Epithelial cell of proximal tubule (primary cell): ENCODE results near the gene ADIPOR2. TPM values are rescaled to one million over a fixed set of nuclear protein-coding genes. Genes with fewer than 3 reads are reported as not detected.
"Not testable (repeated sequence)": the region's sequence is repeated elsewhere in the genome, so short reads cannot be mapped to it uniquely, and the experiment has no call there.

ENCODE experiments used
- DNase-seq: peaks from one replicate; pipeline ENCODE4 v3.0.0-alpha.2; 2011; ENCODE audit warnings: low read depth
- H3K4me3 ChIP-seq: 2 replicates; pipeline ENCODE4 v1.5.1; 2011; ENCODE audit warnings: low read depth, mild to moderate bottlenecking, low read length
- total RNA-seq: library from RNA; depleted of rRNA; stranded (reverse); fragments of >200 nt; gene quantifications from 2 replicates; pipeline ENCODE4 v1.2.3, GENCODE V29; 2015
- TF ChIP-seq, protein P1 (sequence below): conservative IDR thresholded peaks from 2 replicates; pipeline ENCODE4 v1.5.1; 2012; ENCODE audit warnings: low read depth, mild to moderate bottlenecking, low read length

The ADIPOR2 gene
- total RNA-seq, 1 donor from 2014 or later = 22.8 TPM

DNA sequence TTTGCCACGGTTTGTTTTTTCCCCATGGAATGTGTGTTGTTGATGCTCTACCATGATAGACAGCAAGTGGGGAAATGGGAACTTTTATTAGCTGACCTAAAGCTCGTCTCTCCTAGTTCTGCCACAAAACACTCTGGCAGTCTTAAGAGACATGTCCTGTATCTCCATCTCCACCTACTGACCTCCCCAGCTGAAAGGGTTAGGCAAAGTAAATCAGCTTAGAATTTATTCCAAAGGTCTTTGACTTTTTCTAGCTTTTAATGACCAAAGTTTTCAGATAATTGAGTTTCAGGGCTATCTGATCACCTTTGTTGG lies 9.4 kb upstream of the ADIPOR2 start:
- TF ChIP-seq, protein P1, sequence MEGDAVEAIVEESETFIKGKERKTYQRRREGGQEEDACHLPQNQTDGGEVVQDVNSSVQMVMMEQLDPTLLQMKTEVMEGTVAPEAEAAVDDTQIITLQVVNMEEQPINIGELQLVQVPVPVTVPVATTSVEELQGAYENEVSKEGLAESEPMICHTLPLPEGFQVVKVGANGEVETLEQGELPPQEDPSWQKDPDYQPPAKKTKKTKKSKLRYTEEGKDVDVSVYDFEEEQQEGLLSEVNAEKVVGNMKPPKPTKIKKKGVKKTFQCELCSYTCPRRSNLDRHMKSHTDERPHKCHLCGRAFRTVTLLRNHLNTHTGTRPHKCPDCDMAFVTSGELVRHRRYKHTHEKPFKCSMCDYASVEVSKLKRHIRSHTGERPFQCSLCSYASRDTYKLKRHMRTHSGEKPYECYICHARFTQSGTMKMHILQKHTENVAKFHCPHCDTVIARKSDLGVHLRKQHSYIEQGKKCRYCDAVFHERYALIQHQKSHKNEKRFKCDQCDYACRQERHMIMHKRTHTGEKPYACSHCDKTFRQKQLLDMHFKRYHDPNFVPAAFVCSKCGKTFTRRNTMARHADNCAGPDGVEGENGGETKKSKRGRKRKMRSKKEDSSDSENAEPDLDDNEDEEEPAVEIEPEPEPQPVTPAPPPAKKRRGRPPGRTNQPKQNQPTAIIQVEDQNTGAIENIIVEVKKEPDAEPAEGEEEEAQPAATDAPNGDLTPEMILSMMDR = no peak
- DNase-seq = no peak
- H3K4me3 ChIP-seq = no peak overlapping the region

DNA sequence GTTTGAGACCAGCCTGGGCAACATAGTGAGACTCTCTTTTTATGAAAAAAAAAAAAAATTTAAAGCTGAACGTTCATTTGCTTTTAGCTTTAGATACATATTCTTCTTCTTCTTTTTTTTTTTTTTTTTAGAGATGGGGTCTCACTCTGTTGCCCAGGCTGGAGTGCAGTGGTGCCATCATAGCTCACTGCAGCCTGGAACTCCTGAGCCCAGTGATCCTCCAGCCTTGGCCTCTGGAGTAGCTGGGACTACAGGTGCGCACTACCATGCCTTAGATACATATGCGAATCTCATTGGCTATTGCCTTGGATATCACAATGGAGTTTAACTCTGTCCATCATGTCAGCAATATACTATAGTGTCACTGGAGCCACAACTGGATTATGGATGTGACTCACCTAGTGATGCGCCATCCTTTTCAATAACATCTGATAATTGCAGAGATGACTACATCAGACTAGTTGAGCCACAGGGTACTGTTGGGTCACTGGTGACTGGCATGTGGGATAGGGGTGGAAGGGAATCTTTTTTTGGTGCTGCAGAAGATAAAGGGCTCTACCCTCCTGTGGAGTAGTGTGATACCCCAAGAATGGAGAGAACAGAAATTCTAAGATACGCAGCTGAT lies 2.7 kb upstream of the ADIPOR2 start:
- no peak overlapping the region for H3K4me3 ChIP-seq
- no peak for DNase-seq
- TF ChIP-seq, protein P1 = no peak

DNA sequence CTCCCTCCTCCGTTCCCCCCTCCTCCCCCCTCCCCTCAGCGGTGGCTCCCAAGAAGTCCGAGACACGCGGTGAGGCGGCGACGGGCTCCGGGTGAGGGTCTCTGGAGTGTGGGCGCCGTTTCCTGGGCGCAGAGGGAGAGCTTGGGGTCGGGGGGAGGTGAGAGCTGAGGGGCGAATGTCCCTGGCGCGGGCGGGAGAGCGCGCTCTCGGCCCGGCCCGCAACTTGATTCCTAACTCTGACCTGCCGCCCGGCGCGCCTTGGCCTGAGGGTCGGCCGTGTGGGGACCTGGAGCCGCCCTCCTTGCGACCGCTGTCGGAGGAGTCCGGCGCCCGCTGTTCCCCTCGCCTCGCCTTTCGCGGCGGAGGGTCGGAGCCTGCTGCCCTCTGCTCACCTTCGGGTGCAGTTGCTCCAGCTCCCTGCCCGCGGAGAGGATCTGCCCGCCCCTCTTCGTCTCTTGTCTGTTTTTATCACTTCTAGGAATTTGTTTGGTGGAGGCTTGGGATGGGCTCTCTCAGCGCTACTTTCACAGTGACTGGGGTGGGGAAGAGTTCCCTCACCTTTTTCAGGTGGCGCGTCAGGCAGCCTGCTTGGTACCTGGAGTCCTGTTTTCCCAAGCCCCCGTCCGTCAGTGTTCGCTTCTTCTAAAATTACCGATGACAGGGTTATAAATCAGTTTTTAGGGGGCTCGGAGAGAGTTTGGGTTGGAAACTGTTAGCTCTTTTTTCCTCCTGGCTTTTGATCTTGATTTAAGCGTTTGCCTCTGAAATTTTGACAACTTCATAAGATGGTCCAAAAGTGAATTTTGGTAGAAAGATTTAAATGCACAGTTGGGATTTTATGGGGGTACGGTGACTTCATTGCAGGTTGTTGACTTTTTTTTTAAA lies 495 bp downstream of the ADIPOR2 start:
- no peak for DNase-seq
- peak overlapping the region; percentile 84 for H3K4me3 ChIP-seq
- TF ChIP-seq, protein P1 = no peak

DNA sequence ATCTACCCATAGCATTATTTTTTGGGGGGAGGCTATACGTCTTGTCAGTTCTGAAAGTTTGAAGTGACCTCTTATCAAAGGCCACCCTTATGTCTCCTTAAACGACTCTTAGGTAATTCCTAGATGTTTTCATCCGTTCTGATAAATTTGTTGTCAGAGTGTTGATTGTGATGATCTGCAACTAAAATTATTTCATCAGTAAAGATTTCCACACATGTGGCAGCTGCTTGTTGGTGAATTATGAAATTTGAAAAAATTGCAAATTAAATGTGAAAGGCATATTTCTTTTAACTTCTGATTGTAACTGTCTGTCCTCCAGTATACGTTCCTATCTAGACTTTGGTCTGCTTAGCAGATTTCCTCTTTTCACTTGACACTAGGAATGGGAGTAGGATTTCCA lies 1.4 kb downstream of the ADIPOR2 start:
- H3K4me3 ChIP-seq = peak overlapping the region; percentile 84

DNA sequence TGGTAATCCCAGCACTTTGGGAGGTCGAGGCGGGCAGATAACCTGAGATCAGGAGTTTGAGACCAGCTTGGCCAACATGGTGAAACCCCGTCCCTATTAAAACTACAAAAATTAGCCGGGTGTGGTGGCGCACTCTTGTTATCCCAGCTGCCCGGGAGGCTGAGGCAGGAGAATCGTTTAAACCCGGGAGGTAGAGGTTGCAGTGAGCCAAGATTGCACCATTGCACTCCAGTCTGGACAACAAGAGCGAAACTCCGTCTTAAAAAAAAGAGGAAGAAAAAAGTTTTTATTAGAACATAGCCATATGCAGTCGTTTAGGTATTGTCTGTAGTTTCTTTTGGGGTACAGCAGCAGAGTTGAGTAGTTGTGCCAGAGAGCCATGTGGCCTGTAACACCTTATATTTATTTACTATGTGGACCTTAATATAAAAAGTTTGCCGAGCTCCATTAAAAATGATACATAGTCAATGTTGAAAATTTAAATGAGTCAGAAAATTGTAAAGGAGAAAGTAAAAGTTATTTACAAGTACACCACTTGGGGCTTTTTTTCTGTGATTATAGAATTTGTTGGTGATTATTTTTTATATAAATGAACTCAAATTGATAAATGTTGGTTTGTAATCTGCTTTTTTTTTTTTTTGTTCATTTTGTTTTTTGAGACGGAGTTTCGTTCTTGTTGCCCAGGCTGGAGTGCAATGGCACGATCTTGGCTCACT lies 2.2 kb downstream of the ADIPOR2 start:
- H3K4me3 ChIP-seq = no peak overlapping the region
- TF ChIP-seq, protein P1 = no peak
- DNase-seq = no peak

More for the DNA sequence above, 1.4 kb downstream of the ADIPOR2 start:
- TF ChIP-seq, protein P1 = no peak
- DNase-seq = no peak

DNA sequence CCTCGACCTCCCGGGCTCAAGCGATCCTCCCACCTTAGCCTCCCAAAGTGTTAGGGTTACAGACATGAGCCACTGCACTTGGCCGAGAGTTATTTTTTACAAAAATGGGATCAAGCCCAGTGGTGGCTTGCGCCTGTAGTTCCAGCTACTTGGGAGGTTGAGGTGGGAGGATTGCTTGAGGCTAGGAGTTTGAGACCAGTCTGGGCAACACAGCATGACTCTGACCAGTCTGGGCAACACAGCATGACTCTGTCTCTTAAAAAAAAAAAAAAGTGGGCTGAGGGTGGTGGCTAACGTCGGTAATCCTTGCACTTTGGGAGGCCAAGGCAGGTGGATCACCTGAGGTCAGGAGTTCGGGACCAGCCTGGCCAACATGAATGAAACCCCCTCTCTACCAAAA lies 4.2 kb downstream of the ADIPOR2 start:
- DNase-seq, H3K4me3 ChIP-seq: not testable (repeated sequence)
